Liver (tissue), 9 donors: ENCODE data around the gene MSL3. TPM values are rescaled to one million over a fixed set of nuclear protein-coding genes. Genes with fewer than 3 reads are reported as not detected.
A peak's percentile ranks its signal among the peaks of the same experiment; 100 is the strongest.

Source experiments
- DNase-seq: peaks from one replicate; pipeline ENCODE4 v3.0.0-alpha.2; 2017; ENCODE audit warnings: low spot score
- H3K27ac ChIP-seq, 2 donors: one replicate each; pipeline ENCODE4 v1.7.0; 2013; ENCODE audit warnings: inconsistent platforms in 2 of 2, low read length in 2 of 2, control low read depth in 1 of 2, low read depth in 1 of 2, mild to moderate bottlenecking in 1 of 2
- H3K27me3 ChIP-seq, 4 donors: one replicate each; pipeline versions ENCODE4 v1.6.1 to v1.7.0; 2013; ENCODE audit warnings: low read length in 3 of 4, inconsistent platforms in 1 of 4, mild to moderate bottlenecking in 1 of 4, moderate library complexity in 1 of 4; ENCODE audit not compliant: control insufficient read depth in 4 of 4, insufficient read depth in 4 of 4
- H3K36me3 ChIP-seq, 4 donors: one replicate each; pipeline versions ENCODE4 v1.6.1 to v1.7.0; 2013; ENCODE audit warnings: low read length in 3 of 4, mild to moderate bottlenecking in 3 of 4, low read depth in 1 of 4, moderate library complexity in 1 of 4; ENCODE audit not compliant: control insufficient read depth in 4 of 4, insufficient read depth in 3 of 4
- H3K4me1 ChIP-seq, 4 donors: one replicate each; pipeline versions ENCODE4 v1.6.1 to v1.7.0; 2013; ENCODE audit warnings: low read length in 3 of 4, mild to moderate bottlenecking in 3 of 4, moderate library complexity in 1 of 4; ENCODE audit not compliant: control insufficient read depth in 4 of 4, insufficient read depth in 4 of 4
- H3K4me3 ChIP-seq, 3 donors: one replicate each; pipeline versions ENCODE4 v1.6.1 to v1.7.0; 2013; ENCODE audit warnings: low read length in 3 of 3, control low read depth in 1 of 3, low read depth in 1 of 3, mild to moderate bottlenecking in 1 of 3
- H3K9ac ChIP-seq, 2 donors: one replicate each; pipeline ENCODE4 v1.7.0; 2013; ENCODE audit warnings: low read length in 2 of 2, mild to moderate bottlenecking in 2 of 2, moderate library complexity in 2 of 2, control low read depth in 1 of 2, low read depth in 1 of 2
- H3K9me3 ChIP-seq, 4 donors: one replicate each; pipeline versions ENCODE4 v1.6.1 to v1.7.0; 2013; ENCODE audit warnings: low read length in 3 of 4; ENCODE audit not compliant: control insufficient read depth in 4 of 4
- FOXA1 ChIP-seq: IDR thresholded peaks from 2 replicates; pipeline ENCODE4 v1.6.1; 2016; ENCODE audit warnings: antibody characterized with exemption
- FOXA2 ChIP-seq: IDR thresholded peaks from 2 replicates; pipeline ENCODE4 v1.6.1; 2016; ENCODE audit warnings: antibody characterized with exemption
- GABPA ChIP-seq, 2 donors: IDR thresholded peaks in 1 of 2; conservative IDR thresholded peaks in 1 of 2; 2 replicates each; pipeline ENCODE4 v1.6.1; 2016; ENCODE audit warnings: antibody characterized with exemption in 2 of 2, mild to moderate bottlenecking in 1 of 2, moderate library complexity in 1 of 2
- HNF4G ChIP-seq: IDR thresholded peaks from 2 replicates; pipeline ENCODE4 v1.6.1; 2016; ENCODE audit warnings: antibody characterized with exemption
- JUND ChIP-seq, 2 donors: IDR thresholded peaks; 2 replicates each; pipeline ENCODE4 v1.6.1; 2016; ENCODE audit warnings: antibody characterized with exemption in 2 of 2
- RAD21 ChIP-seq, 2 donors: IDR thresholded peaks; 2 replicates each; pipeline ENCODE4 v1.6.1; 2016; ENCODE audit warnings: antibody characterized with exemption in 2 of 2, mild to moderate bottlenecking in 2 of 2
- RXRA ChIP-seq, 2 donors: IDR thresholded peaks; 2 replicates each; pipeline ENCODE4 v1.6.1; 2017 to 2018; ENCODE audit warnings: antibody characterized with exemption in 2 of 2, mild to moderate bottlenecking in 1 of 2
- SP1 ChIP-seq: IDR thresholded peaks from 2 replicates; pipeline ENCODE4 v1.6.1; 2018; ENCODE audit warnings: antibody characterized with exemption, mild to moderate bottlenecking
- TAF1 ChIP-seq: conservative IDR thresholded peaks from 2 replicates; pipeline ENCODE4 v1.6.1; 2016; ENCODE audit warnings: antibody characterized with exemption, mild to moderate bottlenecking
- YY1 ChIP-seq: IDR thresholded peaks from 2 replicates; pipeline ENCODE4 v1.6.1; 2016; ENCODE audit warnings: antibody characterized with exemption, mild to moderate bottlenecking
- WGBS: extraction: QIAGEN DNeasy Blood & Tissue Kit; methylation state at CpG from one replicate; pipeline ENCODE4 v1.1.7; 2013; 5-methylcytosine and 5-hydroxymethylcytosine counted together
- polyA plus RNA-seq, 2 donors: library from polyadenylated mRNA; stranded (reverse) in 1 of 2; unstranded in 1 of 2; fragments of 200-250 nt in 1 of 2; fragments of >200 nt in 1 of 2; fragmentation: Nextera tagmentation in 1 of 2; extraction: Ambion mirVana in 1 of 2; gene quantifications; one replicate each; pipeline versions ENCODE4 v1.2.1 to v1.2.3, GENCODE V29; 2013 to 2015
- total RNA-seq, 2 donors: library from RNA; depleted of rRNA; stranded (reverse); fragments of >200 nt; gene quantifications; one replicate each; pipeline ENCODE4 v1.2.3, GENCODE V29; 2014
- TF ChIP-seq, protein P1 (sequence below): fragments of 150-350 bp; IDR thresholded peaks from 2 replicates; pipeline ENCODE4 v1.5.1; 2017; ENCODE audit warnings: improper control_type of control experiment, low read depth, low read length; ENCODE audit not compliant: missing input control
- TF ChIP-seq, protein P2 (sequence below): IDR thresholded peaks from 2 replicates; pipeline ENCODE4 v1.6.1; 2016; ENCODE audit warnings: antibody characterized with exemption
- TF ChIP-seq, protein P3 (sequence below): IDR thresholded peaks from 2 replicates; pipeline ENCODE4 v1.6.1; 2016; ENCODE audit warnings: antibody characterized with exemption
- TF ChIP-seq, protein P4 (sequence below): IDR thresholded peaks from 2 replicates; pipeline ENCODE4 v1.6.1; 2016; ENCODE audit warnings: antibody characterized with exemption, mild to moderate bottlenecking
- TF ChIP-seq, protein P5 (sequence below): IDR thresholded peaks from 2 replicates; pipeline ENCODE4 v1.6.1; 2016; ENCODE audit warnings: antibody characterized with exemption
- donor health status: healthy.
- donor health status: healthy.
- donor health status: healthy.
- donor health status: healthy.
- donor health status: healthy.

MSL3 gene
- total and polyA plus RNA-seq, 4 donors: 7.3 to 13.6 (median 8.9) TPM

DNA sequence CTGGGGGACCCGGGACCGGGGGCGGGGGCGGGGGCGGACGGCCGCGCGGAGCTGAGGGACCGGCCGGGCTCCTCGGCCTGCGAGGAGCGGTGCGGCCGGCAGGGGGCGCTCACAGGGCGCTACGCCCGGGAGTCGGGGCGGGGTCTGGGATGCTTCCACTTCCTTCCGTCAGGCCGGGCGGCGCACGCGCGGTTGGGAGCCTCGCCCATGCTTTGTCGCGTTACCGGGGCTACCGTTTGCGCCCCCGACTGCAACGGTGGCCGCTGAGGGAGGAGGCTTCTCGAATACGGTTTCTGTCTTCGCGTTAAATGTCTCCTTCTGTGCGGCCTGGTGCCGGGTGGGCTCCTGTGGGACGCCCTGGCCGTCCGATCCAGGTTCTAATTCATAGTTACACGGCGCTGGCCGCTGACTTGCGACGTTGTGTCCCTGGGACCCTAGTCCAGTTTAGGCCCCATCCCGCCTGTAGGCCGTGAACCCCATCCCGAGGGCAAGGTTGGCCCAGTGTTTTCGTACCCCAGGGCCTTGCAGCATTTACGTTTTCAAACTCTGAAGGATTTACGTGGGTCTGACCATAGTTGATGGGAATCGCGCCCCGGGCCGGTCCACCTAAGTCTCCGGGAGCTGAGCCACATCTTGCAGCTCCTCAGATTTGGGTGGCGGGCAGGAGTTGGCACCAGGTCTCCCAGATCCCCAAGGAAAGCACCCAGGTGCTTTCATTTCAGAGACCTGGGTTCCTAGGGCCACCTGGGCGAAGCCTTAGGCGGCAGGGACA lies 549 bp downstream of the MSL3 start:
- peaks cover 0 to 15% (median 4%) of the 10 kb centered on the region in 4 donors for H3K36me3 ChIP-seq
- TF ChIP-seq, protein P1, sequence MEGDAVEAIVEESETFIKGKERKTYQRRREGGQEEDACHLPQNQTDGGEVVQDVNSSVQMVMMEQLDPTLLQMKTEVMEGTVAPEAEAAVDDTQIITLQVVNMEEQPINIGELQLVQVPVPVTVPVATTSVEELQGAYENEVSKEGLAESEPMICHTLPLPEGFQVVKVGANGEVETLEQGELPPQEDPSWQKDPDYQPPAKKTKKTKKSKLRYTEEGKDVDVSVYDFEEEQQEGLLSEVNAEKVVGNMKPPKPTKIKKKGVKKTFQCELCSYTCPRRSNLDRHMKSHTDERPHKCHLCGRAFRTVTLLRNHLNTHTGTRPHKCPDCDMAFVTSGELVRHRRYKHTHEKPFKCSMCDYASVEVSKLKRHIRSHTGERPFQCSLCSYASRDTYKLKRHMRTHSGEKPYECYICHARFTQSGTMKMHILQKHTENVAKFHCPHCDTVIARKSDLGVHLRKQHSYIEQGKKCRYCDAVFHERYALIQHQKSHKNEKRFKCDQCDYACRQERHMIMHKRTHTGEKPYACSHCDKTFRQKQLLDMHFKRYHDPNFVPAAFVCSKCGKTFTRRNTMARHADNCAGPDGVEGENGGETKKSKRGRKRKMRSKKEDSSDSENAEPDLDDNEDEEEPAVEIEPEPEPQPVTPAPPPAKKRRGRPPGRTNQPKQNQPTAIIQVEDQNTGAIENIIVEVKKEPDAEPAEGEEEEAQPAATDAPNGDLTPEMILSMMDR: peak; percentile 63
- TF ChIP-seq SP1 (no peak), GABPA (IDR thresholded peaks at IDR 0.05 in 1 of 2, conservative IDR thresholded peaks at IDR 0.05 in 1 of 2) (peak in 1 of 2 donors; percentile 63)
- no peaks in the 10 kb centered on the region for H3K9me3 ChIP-seq
- peak overlapping the region; percentile 88 to 91 for H3K27ac ChIP-seq
- 1% methylated on average over 62 of the region's 66 CpGs for WGBS
- peak; percentile 87 for DNase-seq
- peaks cover 0 to 2% (median 0%) of the 10 kb centered on the region in 4 donors for H3K27me3 ChIP-seq
- H3K9ac ChIP-seq: peak overlapping the region; percentile 75
- peak overlapping the region; percentile 73 to 92 (median 82) for H3K4me3 ChIP-seq
- H3K4me1 ChIP-seq: peaks cover 0 to 8% (median 6%) of the 10 kb centered on the region in 4 donors

DNA sequence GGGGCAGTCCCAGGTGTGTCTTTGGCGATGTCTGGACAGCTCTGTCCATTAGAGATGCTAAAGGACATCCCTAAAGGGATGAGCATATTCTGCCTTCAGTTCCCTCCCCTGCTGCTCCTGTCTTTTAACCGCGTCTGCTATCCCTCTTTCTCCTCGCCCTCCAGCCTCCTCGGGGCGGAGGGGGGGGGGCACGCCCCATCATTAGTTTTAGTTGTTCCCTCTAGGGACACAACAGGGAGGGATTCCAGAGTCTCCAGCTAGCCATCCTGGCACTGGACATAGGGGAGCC lies 1.1 kb downstream of the MSL3 start:
- TF ChIP-seq, protein P1: no peak
- TF ChIP-seq JUND (IDR thresholded peaks at IDR 0.05) (no peak), SP1 (no peak), YY1 (no peak), TAF1 (no peak), FOXA2 (no peak), RXRA (IDR thresholded peaks at IDR 0.05) (no peak), RAD21 (IDR thresholded peaks at IDR 0.05) (no peak), FOXA1 (no peak), HNF4G (no peak)
- TF ChIP-seq, protein P2, sequence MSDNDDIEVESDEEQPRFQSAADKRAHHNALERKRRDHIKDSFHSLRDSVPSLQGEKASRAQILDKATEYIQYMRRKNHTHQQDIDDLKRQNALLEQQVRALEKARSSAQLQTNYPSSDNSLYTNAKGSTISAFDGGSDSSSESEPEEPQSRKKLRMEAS: no peak
- TF ChIP-seq, protein P3, sequence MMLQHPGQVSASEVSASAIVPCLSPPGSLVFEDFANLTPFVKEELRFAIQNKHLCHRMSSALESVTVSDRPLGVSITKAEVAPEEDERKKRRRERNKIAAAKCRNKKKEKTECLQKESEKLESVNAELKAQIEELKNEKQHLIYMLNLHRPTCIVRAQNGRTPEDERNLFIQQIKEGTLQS: no peak
- TF ChIP-seq, protein P4, sequence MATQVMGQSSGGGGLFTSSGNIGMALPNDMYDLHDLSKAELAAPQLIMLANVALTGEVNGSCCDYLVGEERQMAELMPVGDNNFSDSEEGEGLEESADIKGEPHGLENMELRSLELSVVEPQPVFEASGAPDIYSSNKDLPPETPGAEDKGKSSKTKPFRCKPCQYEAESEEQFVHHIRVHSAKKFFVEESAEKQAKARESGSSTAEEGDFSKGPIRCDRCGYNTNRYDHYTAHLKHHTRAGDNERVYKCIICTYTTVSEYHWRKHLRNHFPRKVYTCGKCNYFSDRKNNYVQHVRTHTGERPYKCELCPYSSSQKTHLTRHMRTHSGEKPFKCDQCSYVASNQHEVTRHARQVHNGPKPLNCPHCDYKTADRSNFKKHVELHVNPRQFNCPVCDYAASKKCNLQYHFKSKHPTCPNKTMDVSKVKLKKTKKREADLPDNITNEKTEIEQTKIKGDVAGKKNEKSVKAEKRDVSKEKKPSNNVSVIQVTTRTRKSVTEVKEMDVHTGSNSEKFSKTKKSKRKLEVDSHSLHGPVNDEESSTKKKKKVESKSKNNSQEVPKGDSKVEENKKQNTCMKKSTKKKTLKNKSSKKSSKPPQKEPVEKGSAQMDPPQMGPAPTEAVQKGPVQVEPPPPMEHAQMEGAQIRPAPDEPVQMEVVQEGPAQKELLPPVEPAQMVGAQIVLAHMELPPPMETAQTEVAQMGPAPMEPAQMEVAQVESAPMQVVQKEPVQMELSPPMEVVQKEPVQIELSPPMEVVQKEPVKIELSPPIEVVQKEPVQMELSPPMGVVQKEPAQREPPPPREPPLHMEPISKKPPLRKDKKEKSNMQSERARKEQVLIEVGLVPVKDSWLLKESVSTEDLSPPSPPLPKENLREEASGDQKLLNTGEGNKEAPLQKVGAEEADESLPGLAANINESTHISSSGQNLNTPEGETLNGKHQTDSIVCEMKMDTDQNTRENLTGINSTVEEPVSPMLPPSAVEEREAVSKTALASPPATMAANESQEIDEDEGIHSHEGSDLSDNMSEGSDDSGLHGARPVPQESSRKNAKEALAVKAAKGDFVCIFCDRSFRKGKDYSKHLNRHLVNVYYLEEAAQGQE: no peak
- TF ChIP-seq, protein P5, sequence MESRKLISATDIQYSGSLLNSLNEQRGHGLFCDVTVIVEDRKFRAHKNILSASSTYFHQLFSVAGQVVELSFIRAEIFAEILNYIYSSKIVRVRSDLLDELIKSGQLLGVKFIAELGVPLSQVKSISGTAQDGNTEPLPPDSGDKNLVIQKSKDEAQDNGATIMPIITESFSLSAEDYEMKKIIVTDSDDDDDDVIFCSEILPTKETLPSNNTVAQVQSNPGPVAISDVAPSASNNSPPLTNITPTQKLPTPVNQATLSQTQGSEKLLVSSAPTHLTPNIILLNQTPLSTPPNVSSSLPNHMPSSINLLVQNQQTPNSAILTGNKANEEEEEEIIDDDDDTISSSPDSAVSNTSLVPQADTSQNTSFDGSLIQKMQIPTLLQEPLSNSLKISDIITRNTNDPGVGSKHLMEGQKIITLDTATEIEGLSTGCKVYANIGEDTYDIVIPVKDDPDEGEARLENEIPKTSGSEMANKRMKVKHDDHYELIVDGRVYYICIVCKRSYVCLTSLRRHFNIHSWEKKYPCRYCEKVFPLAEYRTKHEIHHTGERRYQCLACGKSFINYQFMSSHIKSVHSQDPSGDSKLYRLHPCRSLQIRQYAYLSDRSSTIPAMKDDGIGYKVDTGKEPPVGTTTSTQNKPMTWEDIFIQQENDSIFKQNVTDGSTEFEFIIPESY: no peak
- peak overlapping the region; percentile 75 for H3K9ac ChIP-seq
- H3K4me3 ChIP-seq: peak overlapping the region; percentile 73 to 92 (median 82)
- H3K36me3 ChIP-seq: peaks cover 0 to 20% (median 7%) of the 10 kb centered on the region in 4 donors
- WGBS: under 1% methylated on average over 7 of the region's 7 CpGs
- H3K4me1 ChIP-seq: peaks cover 0 to 8% (median 6%) of the 10 kb centered on the region in 4 donors
- DNase-seq: peak; percentile 32
- no peaks in the 10 kb centered on the region for H3K9me3 ChIP-seq
- H3K27ac ChIP-seq: peak overlapping the region; percentile 88 to 91
- H3K27me3 ChIP-seq: peaks cover 0 to under 1% (median 0%) of the 10 kb centered on the region in 4 donors
